ENCODE measurements around the gene RORC. TPM values are rescaled to one million over a fixed set of nuclear protein-coding genes. Genes with fewer than 3 reads are reported as not detected.

The RORC gene
- total and polyA plus RNA-seq, 2 of the 8 experiments (the other 6 are each of a cell fraction or from before 2014, with no cell fraction given): 0.44 to 0.54 TPM

DNA sequence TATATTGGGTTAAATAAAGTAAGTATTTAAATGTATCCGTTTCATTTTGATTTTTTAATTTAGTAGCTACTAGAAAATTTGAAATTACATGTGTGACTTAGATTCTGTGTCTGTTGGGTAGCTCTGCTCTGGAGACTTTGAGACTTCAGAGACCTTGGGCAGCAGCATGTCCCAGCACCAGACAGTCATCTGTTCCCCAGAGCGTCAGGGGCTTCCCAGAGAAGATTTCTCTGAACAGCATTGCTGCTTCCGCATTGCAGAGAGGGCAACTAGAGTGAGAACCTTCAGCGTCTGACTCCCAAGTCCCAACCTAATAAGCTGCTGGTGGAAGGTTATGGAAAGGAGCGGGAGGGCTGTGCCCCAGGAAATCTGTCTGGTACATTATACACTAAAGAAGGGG lies 33.0 kb downstream of the RORC start (continued):
- TF ChIP-seq, protein P1, sequence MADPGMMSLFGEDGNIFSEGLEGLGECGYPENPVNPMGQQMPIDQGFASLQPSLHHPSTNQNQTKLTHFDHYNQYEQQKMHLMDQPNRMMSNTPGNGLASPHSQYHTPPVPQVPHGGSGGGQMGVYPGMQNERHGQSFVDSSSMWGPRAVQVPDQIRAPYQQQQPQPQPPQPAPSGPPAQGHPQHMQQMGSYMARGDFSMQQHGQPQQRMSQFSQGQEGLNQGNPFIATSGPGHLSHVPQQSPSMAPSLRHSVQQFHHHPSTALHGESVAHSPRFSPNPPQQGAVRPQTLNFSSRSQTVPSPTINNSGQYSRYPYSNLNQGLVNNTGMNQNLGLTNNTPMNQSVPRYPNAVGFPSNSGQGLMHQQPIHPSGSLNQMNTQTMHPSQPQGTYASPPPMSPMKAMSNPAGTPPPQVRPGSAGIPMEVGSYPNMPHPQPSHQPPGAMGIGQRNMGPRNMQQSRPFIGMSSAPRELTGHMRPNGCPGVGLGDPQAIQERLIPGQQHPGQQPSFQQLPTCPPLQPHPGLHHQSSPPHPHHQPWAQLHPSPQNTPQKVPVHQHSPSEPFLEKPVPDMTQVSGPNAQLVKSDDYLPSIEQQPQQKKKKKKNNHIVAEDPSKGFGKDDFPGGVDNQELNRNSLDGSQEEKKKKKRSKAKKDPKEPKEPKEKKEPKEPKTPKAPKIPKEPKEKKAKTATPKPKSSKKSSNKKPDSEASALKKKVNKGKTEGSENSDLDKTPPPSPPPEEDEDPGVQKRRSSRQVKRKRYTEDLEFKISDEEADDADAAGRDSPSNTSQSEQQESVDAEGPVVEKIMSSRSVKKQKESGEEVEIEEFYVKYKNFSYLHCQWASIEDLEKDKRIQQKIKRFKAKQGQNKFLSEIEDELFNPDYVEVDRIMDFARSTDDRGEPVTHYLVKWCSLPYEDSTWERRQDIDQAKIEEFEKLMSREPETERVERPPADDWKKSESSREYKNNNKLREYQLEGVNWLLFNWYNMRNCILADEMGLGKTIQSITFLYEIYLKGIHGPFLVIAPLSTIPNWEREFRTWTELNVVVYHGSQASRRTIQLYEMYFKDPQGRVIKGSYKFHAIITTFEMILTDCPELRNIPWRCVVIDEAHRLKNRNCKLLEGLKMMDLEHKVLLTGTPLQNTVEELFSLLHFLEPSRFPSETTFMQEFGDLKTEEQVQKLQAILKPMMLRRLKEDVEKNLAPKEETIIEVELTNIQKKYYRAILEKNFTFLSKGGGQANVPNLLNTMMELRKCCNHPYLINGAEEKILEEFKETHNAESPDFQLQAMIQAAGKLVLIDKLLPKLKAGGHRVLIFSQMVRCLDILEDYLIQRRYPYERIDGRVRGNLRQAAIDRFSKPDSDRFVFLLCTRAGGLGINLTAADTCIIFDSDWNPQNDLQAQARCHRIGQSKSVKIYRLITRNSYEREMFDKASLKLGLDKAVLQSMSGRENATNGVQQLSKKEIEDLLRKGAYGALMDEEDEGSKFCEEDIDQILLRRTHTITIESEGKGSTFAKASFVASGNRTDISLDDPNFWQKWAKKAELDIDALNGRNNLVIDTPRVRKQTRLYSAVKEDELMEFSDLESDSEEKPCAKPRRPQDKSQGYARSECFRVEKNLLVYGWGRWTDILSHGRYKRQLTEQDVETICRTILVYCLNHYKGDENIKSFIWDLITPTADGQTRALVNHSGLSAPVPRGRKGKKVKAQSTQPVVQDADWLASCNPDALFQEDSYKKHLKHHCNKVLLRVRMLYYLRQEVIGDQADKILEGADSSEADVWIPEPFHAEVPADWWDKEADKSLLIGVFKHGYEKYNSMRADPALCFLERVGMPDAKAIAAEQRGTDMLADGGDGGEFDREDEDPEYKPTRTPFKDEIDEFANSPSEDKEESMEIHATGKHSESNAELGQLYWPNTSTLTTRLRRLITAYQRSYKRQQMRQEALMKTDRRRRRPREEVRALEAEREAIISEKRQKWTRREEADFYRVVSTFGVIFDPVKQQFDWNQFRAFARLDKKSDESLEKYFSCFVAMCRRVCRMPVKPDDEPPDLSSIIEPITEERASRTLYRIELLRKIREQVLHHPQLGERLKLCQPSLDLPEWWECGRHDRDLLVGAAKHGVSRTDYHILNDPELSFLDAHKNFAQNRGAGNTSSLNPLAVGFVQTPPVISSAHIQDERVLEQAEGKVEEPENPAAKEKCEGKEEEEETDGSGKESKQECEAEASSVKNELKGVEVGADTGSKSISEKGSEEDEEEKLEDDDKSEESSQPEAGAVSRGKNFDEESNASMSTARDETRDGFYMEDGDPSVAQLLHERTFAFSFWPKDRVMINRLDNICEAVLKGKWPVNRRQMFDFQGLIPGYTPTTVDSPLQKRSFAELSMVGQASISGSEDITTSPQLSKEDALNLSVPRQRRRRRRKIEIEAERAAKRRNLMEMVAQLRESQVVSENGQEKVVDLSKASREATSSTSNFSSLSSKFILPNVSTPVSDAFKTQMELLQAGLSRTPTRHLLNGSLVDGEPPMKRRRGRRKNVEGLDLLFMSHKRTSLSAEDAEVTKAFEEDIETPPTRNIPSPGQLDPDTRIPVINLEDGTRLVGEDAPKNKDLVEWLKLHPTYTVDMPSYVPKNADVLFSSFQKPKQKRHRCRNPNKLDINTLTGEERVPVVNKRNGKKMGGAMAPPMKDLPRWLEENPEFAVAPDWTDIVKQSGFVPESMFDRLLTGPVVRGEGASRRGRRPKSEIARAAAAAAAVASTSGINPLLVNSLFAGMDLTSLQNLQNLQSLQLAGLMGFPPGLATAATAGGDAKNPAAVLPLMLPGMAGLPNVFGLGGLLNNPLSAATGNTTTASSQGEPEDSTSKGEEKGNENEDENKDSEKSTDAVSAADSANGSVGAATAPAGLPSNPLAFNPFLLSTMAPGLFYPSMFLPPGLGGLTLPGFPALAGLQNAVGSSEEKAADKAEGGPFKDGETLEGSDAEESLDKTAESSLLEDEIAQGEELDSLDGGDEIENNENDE (IDR thresholded peaks at IDR 0.05; ENCODE audit: insufficient replicate concordance, low read length): no peak
- no peak for TF ChIP-seq GABPA (IDR thresholded peaks at IDR 0.05; ENCODE audit: borderline replicate concordance, insufficient read depth, low read length)
- TF ChIP-seq TBP (IDR thresholded peaks at IDR 0.05; ENCODE audit: low read depth, low read length): no peak
- TF ChIP-seq NANOG (IDR thresholded peaks at IDR 0.05; ENCODE audit: insufficient read depth, low read depth, low read length, poor library complexity, severe bottlenecking): no peak
- TF ChIP-seq CHD2 (IDR thresholded peaks at IDR 0.05; ENCODE audit: low read length): no peak
- no peak for TF ChIP-seq TAF1 (IDR thresholded peaks at IDR 0.05; ENCODE audit: low read depth, low read length)
- TF ChIP-seq SP2 (IDR thresholded peaks at IDR 0.05; ENCODE audit: low read length): no peak
- no peak for TF ChIP-seq EP300 (IDR thresholded peaks at IDR 0.05; ENCODE audit: borderline replicate concordance in 1 of 2, low read depth in 2 of 2, low read length in 2 of 2)

Measured in H1 (cell line).